H1 (cell line): ENCODE results near the gene CHMP4B. TPM values are rescaled to one million over a fixed set of nuclear protein-coding genes. Genes with fewer than 3 reads are reported as not detected.

ENCODE experiments used
- EP300 ChIP-seq, 2 experiments: IDR thresholded peaks; 1 replicate in 1 of 2; 2 replicates in 1 of 2; pipeline ENCODE4 v1.6.1; 2011 to 2012; ENCODE audit warnings: low read depth in 2 of 2, low read length in 2 of 2, mild to moderate bottlenecking in 2 of 2, borderline replicate concordance in 1 of 2, inconsistent platforms in 1 of 2, moderate library complexity in 1 of 2
- EZH2 ChIP-seq: fragments of 200-600 bp; sonication (generic); IDR thresholded peaks from 2 replicates; pipeline ENCODE4 v1.7.1; 2012; ENCODE audit warnings: low read depth, mild to moderate bottlenecking, moderate library complexity, low read length, inconsistent platforms; ENCODE audit not compliant: severe bottlenecking
- GTF2F1 ChIP-seq: IDR thresholded peaks from 2 replicates; pipeline ENCODE4 v1.6.1; 2012; ENCODE audit warnings: low read depth, low read length, improper control_type of control experiment, borderline replicate concordance
- POLR2AphosphoS5 ChIP-seq: IDR thresholded peaks from 2 replicates; pipeline ENCODE4 v1.6.1; 2011; ENCODE audit warnings: low read depth, low read length
- RBBP5 ChIP-seq: IDR thresholded peaks from 2 replicates; pipeline ENCODE4 v1.7.1; 2012; ENCODE audit warnings: low read depth, mild to moderate bottlenecking, inconsistent platforms, low read length, moderate library complexity, borderline replicate concordance
- SIN3A ChIP-seq, 2 experiments: IDR thresholded peaks in 1 of 2; conservative IDR thresholded peaks in 1 of 2; 2 replicates each; pipeline ENCODE4 v1.6.1; 2011 to 2012; ENCODE audit warnings: low read length in 2 of 2, improper control_type of control experiment in 1 of 2, low read depth in 1 of 2, mild to moderate bottlenecking in 1 of 2
- SUZ12 ChIP-seq: fragments of 200-600 bp; sonication (generic); IDR thresholded peaks from 2 replicates; pipeline ENCODE4 v1.6.1; 2012; ENCODE audit warnings: mild to moderate bottlenecking, inconsistent platforms, low read length, moderate library complexity, mixed read lengths
- polyA plus RNA-seq, 7 experiments: library from polyadenylated mRNA; depleted of rRNA in 3 of 7; stranded (reverse) in 5 of 7; unstranded in 2 of 7; fragments of >200 nt in 5 of 7; fragments of 200-250 nt in 2 of 7; gene quantifications; 1 replicate in 5 of 7; 2 replicates in 1 of 7; 4 replicates in 1 of 7; pipeline versions ENCODE4 v1.2.1 to v1.2.3, GENCODE V29; 2011 to 2013; ENCODE audit warnings: missing spikeins in 2 of 7, mixed read lengths in 2 of 7
- total RNA-seq: library from RNA; stranded (reverse); fragmentation: NEBNext Ultra II Directional; extraction: Animal tissue kit (Norgen Biotek cat#: 25700); gene quantifications from 2 replicates; pipeline ENCODE4 v1.2.1, GENCODE V29; 2021

CHMP4B gene
- total and polyA plus RNA-seq, 2 of the 8 experiments (the other 6 are each of a cell fraction or from before 2014, with no cell fraction given) = 38.6 to 66.3 TPM

- no peak for TF ChIP-seq SUZ12
- no peak for TF ChIP-seq EP300 (IDR thresholded peaks at IDR 0.05; ENCODE audit: borderline replicate concordance in 1 of 2, low read depth in 2 of 2, low read length in 2 of 2)
- no peak for TF ChIP-seq SIN3A (conservative IDR thresholded peaks at IDR 0.05 in 1 of 2, IDR thresholded peaks at IDR 0.05 in 1 of 2; ENCODE audit: low read depth in 1 of 2, low read length in 2 of 2)
- TF ChIP-seq EZH2 = no peak
- no peak for TF ChIP-seq POLR2AphosphoS5
- no peak for TF ChIP-seq GTF2F1
- no peak for TF ChIP-seq RBBP5
Measured at GRCh38 chr20:33814238-33814712, 3.1 kb downstream of the CHMP4B start (continued).
